Gastrocnemius medialis (tissue), 4 donors: Measurements from ENCODE around the gene CHORDC1. TPM values are rescaled to one million over a fixed set of nuclear protein-coding genes. Genes with fewer than 3 reads are reported as not detected.

Source experiments
- ATAC-seq, 2 donors: fragments of 150-250 bp; one replicate each; pipeline ENCODE4 v1.9.1; 2016
- DNase-seq, 2 donors: peaks; one replicate each; pipeline ENCODE4 v3.0.0-alpha.2; 2019
- H3K27ac ChIP-seq, 4 donors: fragments of 200-600 bp; sonication (generic); 1 replicate in 1 of 4; 2 replicates in 3 of 4; pipeline ENCODE4 v1.5.1; 2016 to 2018; ENCODE audit warnings: mild to moderate bottlenecking in 2 of 4, moderate library complexity in 1 of 4
- H3K27me3 ChIP-seq, 3 donors: fragments of 200-600 bp; sonication (generic) in 2 of 3; 1 replicate in 1 of 3; 2 replicates in 2 of 3; pipeline versions ENCODE4 v1.5.1 to v1.6.0; 2016 to 2019; ENCODE audit warnings: mild to moderate bottlenecking in 1 of 3, moderate library complexity in 1 of 3
- H3K36me3 ChIP-seq, 2 donors: fragments of 200-600 bp; sonication (generic) in 1 of 2; one replicate each; pipeline ENCODE4 v1.5.1; 2017 to 2018
- H3K4me1 ChIP-seq, 2 donors: fragments of 200-600 bp; sonication (generic) in 1 of 2; one replicate each; pipeline ENCODE4 v1.5.1; 2016 to 2017; ENCODE audit warnings: mild to moderate bottlenecking in 2 of 2
- H3K4me3 ChIP-seq, 4 donors: fragments of 200-600 bp; sonication (generic) in 3 of 4; 1 replicate in 1 of 4; 2 replicates in 3 of 4; pipeline ENCODE4 v1.5.1; 2016 to 2019; ENCODE audit warnings: mild to moderate bottlenecking in 2 of 4
- H3K9me3 ChIP-seq, 3 donors: fragments of 200-600 bp; sonication (generic) in 2 of 3; 1 replicate in 1 of 3; 2 replicates in 2 of 3; pipeline ENCODE4 v1.5.1; 2016 to 2019
- POLR2A ChIP-seq, 2 donors: fragments of 450-650 bp; IDR thresholded peaks; one replicate each; pipeline ENCODE4 v1.6.1; 2017; ENCODE audit warnings: antibody characterized with exemption in 2 of 2, mild to moderate bottlenecking in 2 of 2, moderate library complexity in 2 of 2
- in situ Hi-C, 4 donors: fragments of 200-750 bp; cut with MboI; loops; one replicate each; pipeline versions ENCODE4 v1.15.0 to v1.8.0; 2017; ENCODE audit warnings: low sequenced_read_pairs in 4 of 4
- intact Hi-C: fragments of 100-400 bp; cut with DNase I; formaldehyde crosslinking; loops from one replicate; pipeline ENCODE4 v1.15.1; 2023; ENCODE audit warnings: low total_unique reads
- total RNA-seq, 4 donors: library from RNA; depleted of rRNA; stranded (reverse); fragments of >200 nt; gene quantifications; one replicate each; pipeline versions ENCODE4 v1.1.0 to v1.2.3, GENCODE V29; 2016
- TF ChIP-seq, protein P1 (sequence below), 5 experiments: fragments of 450-650 bp in 3 of 5; fragments of 200-600 bp in 2 of 5; sonication (generic) in 2 of 5; IDR thresholded peaks in 4 of 5; conservative IDR thresholded peaks in 1 of 5; 1 replicate in 4 of 5; 2 replicates in 1 of 5; pipeline ENCODE4 v1.5.1; 2016 to 2019; ENCODE audit warnings: antibody characterized with exemption in 5 of 5, mild to moderate bottlenecking in 3 of 5, moderate library complexity in 3 of 5

CHORDC1 gene
- total RNA-seq, 4 donors from 2014 or later = 32.7 to 64.8 (median 55.9) TPM

GRCh38 chr11:90204407-90204806 lies 18.4 kb downstream of the CHORDC1 start:
- in situ Hi-C loops (no loop called here), intact Hi-C loops (no loop called here)
- H3K36me3 ChIP-seq = peaks cover 2 to 70% of the 10 kb centered on the region in 2 donors
- ATAC-seq = no peak
- no peaks in the 10 kb centered on the region for H3K27me3 ChIP-seq
- DNase-seq = no peak
- no peak overlapping the region for H3K27ac ChIP-seq
- TF ChIP-seq, protein P1, sequence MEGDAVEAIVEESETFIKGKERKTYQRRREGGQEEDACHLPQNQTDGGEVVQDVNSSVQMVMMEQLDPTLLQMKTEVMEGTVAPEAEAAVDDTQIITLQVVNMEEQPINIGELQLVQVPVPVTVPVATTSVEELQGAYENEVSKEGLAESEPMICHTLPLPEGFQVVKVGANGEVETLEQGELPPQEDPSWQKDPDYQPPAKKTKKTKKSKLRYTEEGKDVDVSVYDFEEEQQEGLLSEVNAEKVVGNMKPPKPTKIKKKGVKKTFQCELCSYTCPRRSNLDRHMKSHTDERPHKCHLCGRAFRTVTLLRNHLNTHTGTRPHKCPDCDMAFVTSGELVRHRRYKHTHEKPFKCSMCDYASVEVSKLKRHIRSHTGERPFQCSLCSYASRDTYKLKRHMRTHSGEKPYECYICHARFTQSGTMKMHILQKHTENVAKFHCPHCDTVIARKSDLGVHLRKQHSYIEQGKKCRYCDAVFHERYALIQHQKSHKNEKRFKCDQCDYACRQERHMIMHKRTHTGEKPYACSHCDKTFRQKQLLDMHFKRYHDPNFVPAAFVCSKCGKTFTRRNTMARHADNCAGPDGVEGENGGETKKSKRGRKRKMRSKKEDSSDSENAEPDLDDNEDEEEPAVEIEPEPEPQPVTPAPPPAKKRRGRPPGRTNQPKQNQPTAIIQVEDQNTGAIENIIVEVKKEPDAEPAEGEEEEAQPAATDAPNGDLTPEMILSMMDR (IDR thresholded peaks at IDR 0.05 in 4 of 5, conservative IDR thresholded peaks at IDR 0.05 in 1 of 5) = no peak
- no peak for TF ChIP-seq POLR2A (IDR thresholded peaks at IDR 0.05)
- no peaks in the 10 kb centered on the region for H3K4me1 ChIP-seq
- no peaks in the 10 kb centered on the region for H3K9me3 ChIP-seq
- H3K4me3 ChIP-seq = no peak overlapping the region

GRCh38 chr11:90202342-90202741 lies 20.5 kb downstream of the CHORDC1 start:
- Histone ChIP-seq H3K4me3 (no peak overlapping the region), H3K9me3 (no peaks in the 10 kb centered on the region), H3K36me3 (peaks cover 0 to 58% of the 10 kb centered on the region in 2 donors), H3K27me3 (no peaks in the 10 kb centered on the region), H3K4me1 (no peaks in the 10 kb centered on the region), H3K27ac (no peak overlapping the region)
- DNase-seq = no peak
- ATAC-seq = no peak
- intact Hi-C loops = no loop called here
- TF ChIP-seq POLR2A (IDR thresholded peaks at IDR 0.05) = no peak
- TF ChIP-seq, protein P1 (IDR thresholded peaks at IDR 0.05 in 4 of 5, conservative IDR thresholded peaks at IDR 0.05 in 1 of 5) = no peak
- in situ Hi-C loops = no loop called here

GRCh38 chr11:90197377-90197776 lies 25.5 kb downstream of the CHORDC1 start:
- ATAC-seq = no peak
- intact Hi-C loops (no loop called here), in situ Hi-C loops (no loop called here)
- Histone ChIP-seq H3K27ac (no peak overlapping the region), H3K9me3 (no peaks in the 10 kb centered on the region), H3K27me3 (no peaks in the 10 kb centered on the region), H3K4me1 (peaks cover 0 to 4% of the 10 kb centered on the region in 2 donors), H3K4me3 (no peak overlapping the region), H3K36me3 (peaks cover 0 to 33% of the 10 kb centered on the region in 2 donors)
- DNase-seq = no peak
- TF ChIP-seq, protein P1 (IDR thresholded peaks at IDR 0.05 in 4 of 5, conservative IDR thresholded peaks at IDR 0.05 in 1 of 5) = no peak
- TF ChIP-seq POLR2A (IDR thresholded peaks at IDR 0.05) = no peak

DNA sequence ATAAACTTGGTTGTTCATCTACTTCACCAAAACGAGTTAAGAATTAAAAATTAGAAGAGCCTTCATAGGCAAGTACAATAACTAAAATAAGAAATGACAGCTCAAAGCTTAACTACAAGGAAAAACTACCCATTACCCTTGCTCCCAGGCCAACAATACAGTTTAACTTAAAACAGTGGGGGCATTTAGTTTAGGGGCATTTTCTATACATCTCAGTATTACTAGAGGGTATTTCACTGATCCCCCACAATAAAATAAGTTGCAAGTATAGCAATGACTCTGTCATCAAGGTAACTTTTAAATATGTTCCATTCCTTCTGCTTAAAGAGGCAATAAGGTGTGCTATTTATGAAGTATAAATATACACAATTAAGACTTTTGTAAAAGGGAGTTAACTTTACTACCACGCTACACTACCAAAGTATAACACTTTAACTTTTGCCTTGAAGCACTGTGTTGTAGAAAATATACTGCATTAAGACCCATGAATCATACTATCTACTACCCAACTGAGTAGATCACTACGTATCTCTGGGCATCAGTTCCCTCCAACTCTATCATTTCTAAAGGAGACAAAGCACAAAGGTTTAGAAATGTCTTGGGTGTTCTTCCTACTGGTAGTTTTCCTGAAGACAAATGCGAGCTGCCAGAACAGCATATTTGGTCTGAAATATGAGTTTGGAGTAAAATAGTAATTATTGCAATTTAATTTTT lies 29.8 kb downstream of the CHORDC1 start:
- Histone ChIP-seq H3K4me1 (peaks cover 0 to 4% of the 10 kb centered on the region in 2 donors), H3K4me3 (no peak overlapping the region), H3K27ac (no peak overlapping the region), H3K27me3 (no peaks in the 10 kb centered on the region), H3K9me3 (no peaks in the 10 kb centered on the region), H3K36me3 (peaks cover 0 to 4% of the 10 kb centered on the region in 2 donors)
- ATAC-seq (no peak), DNase-seq (no peak)
- in situ Hi-C loops (no loop called here), intact Hi-C loops (no loop called here)
- TF ChIP-seq POLR2A (IDR thresholded peaks at IDR 0.05) = no peak
- TF ChIP-seq, protein P1 (IDR thresholded peaks at IDR 0.05 in 4 of 5, conservative IDR thresholded peaks at IDR 0.05 in 1 of 5) = no peak
